GM11168 (cell line): ENCODE results near the gene TMEM120B.

Experiments
- in situ Hi-C: fragments of 300-500 bp; cut with MboI; formaldehyde crosslinking; loops from one replicate; pipeline ENCODE4 v1.12.0; 2022; ENCODE audit warnings: low sequenced_read_pairs; ENCODE audit not compliant: unreplicated experiment

Gene TMEM120B

DNA sequence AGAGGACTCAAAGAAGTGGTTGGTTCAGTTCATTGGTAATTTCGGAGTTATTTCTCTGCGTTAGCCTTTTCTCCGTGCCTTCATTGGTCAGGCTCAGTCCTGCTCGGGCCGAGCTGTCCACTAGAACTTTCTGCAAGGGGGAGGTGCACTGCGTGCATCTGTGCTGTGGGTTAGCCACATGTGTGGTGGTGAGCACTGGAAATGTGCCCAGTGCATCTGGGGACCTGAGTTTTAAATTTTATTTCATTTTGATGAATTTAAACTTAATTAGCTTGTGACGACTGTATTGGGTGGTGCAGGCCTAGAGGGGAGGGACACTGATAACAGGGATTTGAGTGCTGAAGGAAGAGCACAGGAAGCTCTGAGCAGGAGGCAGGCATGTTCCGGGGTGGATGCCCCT lies 115.8 kb downstream of the TMEM120B start:
- in situ Hi-C loops, result no loop called here

DNA sequence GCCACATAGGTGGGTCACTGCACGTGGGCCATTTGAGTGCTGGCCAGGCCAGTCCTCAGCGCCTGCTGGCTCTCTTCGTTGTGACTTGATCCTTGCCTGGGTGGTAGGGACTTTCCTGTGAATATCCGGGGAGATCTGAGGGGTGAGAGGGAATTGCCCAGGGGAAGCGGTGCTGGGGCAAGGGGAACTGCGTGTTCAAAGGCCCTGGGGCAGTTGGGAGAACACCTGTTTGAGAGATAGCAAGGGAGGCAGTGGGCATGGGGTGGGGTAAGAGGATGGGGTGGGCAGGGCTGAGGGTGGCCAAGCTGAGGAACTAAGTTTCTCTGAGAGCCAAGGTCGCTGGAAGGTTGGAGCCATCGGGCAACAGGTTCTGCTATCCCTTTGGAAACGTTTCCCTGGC lies 116.3 kb downstream of the TMEM120B start:
- in situ Hi-C loops, result no loop called here

- in situ Hi-C loops, result no loop called here
Measured at GRCh38 chr12:121829250-121829918, 116.8 kb downstream of the TMEM120B start.

- in situ Hi-C loops, result no loop called here
Measured at GRCh38 chr12:121830134-121830533, 117.6 kb downstream of the TMEM120B start.

GRCh38 chr12:121830588-121831265 lies 118.2 kb downstream of the TMEM120B start:
- in situ Hi-C loops, result no loop called here
